KMS-11 (cell line): Measurements from ENCODE around the gene INTS7.
A peak's percentile ranks its signal among the peaks of the same experiment; 100 is the strongest.

ENCODE experiments used
- H2AFZ ChIP-seq: fragments of 200-600 bp; sonication (generic); 2 replicates; pipeline ENCODE4 v1.6.1; 2016; ENCODE audit warnings: antibody characterized with exemption, mixed run types, low read depth
- H3K27ac ChIP-seq: fragments of 200-600 bp; sonication (generic); 2 replicates; pipeline ENCODE4 v1.6.1; 2016; ENCODE audit warnings: mild to moderate bottlenecking, mixed run types
- H3K27me3 ChIP-seq: fragments of 200-600 bp; sonication (generic); 2 replicates; pipeline ENCODE4 v1.6.1; 2017; ENCODE audit warnings: mild to moderate bottlenecking, low read depth, mixed run types, moderate library complexity; ENCODE audit not compliant: insufficient read depth
- H3K36me3 ChIP-seq: fragments of 200-600 bp; sonication (generic); 2 replicates; pipeline ENCODE4 v1.6.1; 2017; ENCODE audit warnings: mild to moderate bottlenecking, mixed run types; ENCODE audit not compliant: insufficient read depth
- H3K4me1 ChIP-seq: fragments of 200-600 bp; sonication (generic); 2 replicates; pipeline ENCODE4 v1.6.1; 2016; ENCODE audit warnings: mild to moderate bottlenecking, low read depth, mixed run types; ENCODE audit not compliant: poor library complexity, severe bottlenecking
- H3K4me2 ChIP-seq: fragments of 200-600 bp; sonication (generic); 2 replicates; pipeline ENCODE4 v1.7.0; 2016; ENCODE audit warnings: mild to moderate bottlenecking, mixed run types
- H3K4me3 ChIP-seq: fragments of 200-600 bp; sonication (generic); IDR thresholded peaks from 2 replicates; pipeline ENCODE4 v1.6.1; 2017; ENCODE audit warnings: low read depth, low read length, mixed read lengths; ENCODE audit not compliant: insufficient read depth
- H3K79me2 ChIP-seq: fragments of 200-600 bp; sonication (generic); 2 replicates; pipeline ENCODE4 v1.6.1; 2016; ENCODE audit warnings: low read depth, mixed run types; ENCODE audit not compliant: insufficient read depth
- H3K9ac ChIP-seq: fragments of 200-600 bp; sonication (generic); 2 replicates; pipeline ENCODE4 v1.6.1; 2016; ENCODE audit warnings: mild to moderate bottlenecking, mixed run types
- H4K20me1 ChIP-seq: fragments of 200-600 bp; sonication (generic); 2 replicates; pipeline ENCODE4 v1.6.1; 2016; ENCODE audit warnings: mild to moderate bottlenecking, mixed run types; ENCODE audit not compliant: insufficient read depth
- CTCF ChIP-seq: fragments of 200-600 bp; sonication (generic); conservative IDR thresholded peaks from 2 replicates; pipeline ENCODE4 v1.6.1; 2017; ENCODE audit warnings: low read depth, mild to moderate bottlenecking, antibody characterized with exemption, low read length, moderate library complexity, mixed read lengths

Gene INTS7

GRCh38 chr1:212035123-212035834, at the start of gene INTS7, which contains the start of gene DTL:
Gene INTS7 (minus strand): TSS chr1:212035557. CDS start chr1:212035437, 120 bp downstream.
Gene DTL (plus strand): TSS chr1:212035748. CDS start chr1:212035891, 143 bp downstream.
- Histone ChIP-seq H3K9ac (peak within 1 kb of the TSS; percentile 80), H2AFZ (peak within 1 kb of the TSS; percentile 73), H3K79me2 (peaks cover 88% of the 10 kb centered on the region), H3K4me2 (peak within 1 kb of the TSS; percentile 81), H3K4me3 (peak within 1 kb of the TSS; percentile 99), H3K4me1 (peaks cover 73% of the 10 kb centered on the region), H3K27ac (peak within 1 kb of the TSS; percentile 71), H3K27me3 (no peaks in the 10 kb centered on the region), H3K36me3 (no peaks in the 10 kb centered on the region; the same call in 1 of the 2 replicates), H4K20me1 (peaks cover 17% of the 10 kb centered on the region)
- TF ChIP-seq CTCF, result peak; percentile 93

- TF ChIP-seq CTCF, result no peak
- no peak overlapping the region for H3K27ac ChIP-seq
- H3K9ac ChIP-seq, result no peak overlapping the region
- no peak overlapping the region for H3K4me3 ChIP-seq
- H3K27me3 ChIP-seq, result no peaks in the 10 kb centered on the region
- no peaks in the 10 kb centered on the region for H4K20me1 ChIP-seq
- 0 out of 2 replicates have a peak, but pooled peaks cover 4% of the 10 kb centered on the region for H3K79me2 ChIP-seq
- peaks cover 25% of the 10 kb centered on the region; the same call in 1 of the 2 replicates for H3K36me3 ChIP-seq
- peaks cover 15% of the 10 kb centered on the region for H3K4me1 ChIP-seq
- H2AFZ ChIP-seq, result no peak overlapping the region
- no peak overlapping the region for H3K4me2 ChIP-seq
Observed at GRCh38 chr1:212082765-212083406, 47.5 kb upstream of the INTS7 start.

- no peak overlapping the region for H2AFZ ChIP-seq
- H3K36me3 ChIP-seq, result peaks cover 29% of the 10 kb centered on the region; the same call in 1 of the 2 replicates
- H3K4me2 ChIP-seq, result no peak overlapping the region
- no peak overlapping the region for H3K4me3 ChIP-seq
- H3K9ac ChIP-seq, result no peak overlapping the region
- no peaks in the 10 kb centered on the region for H3K27me3 ChIP-seq
- no peaks in the 10 kb centered on the region for H3K79me2 ChIP-seq
- no peak overlapping the region for H3K27ac ChIP-seq
- no peaks in the 10 kb centered on the region for H3K4me1 ChIP-seq
- H4K20me1 ChIP-seq, result no peaks in the 10 kb centered on the region; the same call in 1 of the 2 replicates
- TF ChIP-seq CTCF, result no peak
Observed at GRCh38 chr1:212078826-212079225, 43.5 kb upstream of the INTS7 start.

GRCh38 chr1:212077028-212077427, 41.7 kb upstream of the INTS7 start:
- Histone ChIP-seq H3K9ac (no peak overlapping the region), H3K79me2 (no peaks in the 10 kb centered on the region), H3K27ac (no peak overlapping the region), H3K36me3 (peaks cover 33% of the 10 kb centered on the region; the same call in 1 of the 2 replicates), H3K4me2 (no peak overlapping the region), H4K20me1 (no peaks in the 10 kb centered on the region; the same call in 1 of the 2 replicates), H3K4me1 (no peaks in the 10 kb centered on the region), H3K4me3 (no peak overlapping the region), H3K27me3 (no peaks in the 10 kb centered on the region), H2AFZ (no peak overlapping the region)
- TF ChIP-seq CTCF, result no peak
